Measurements from ENCODE around the gene TGFA.

TGFA gene

GRCh38 chr2:70508711-70509462, 44.7 kb downstream of the TGFA start:
- no peak for DNase-seq (ENCODE audit: low spot score)
- TF ChIP-seq CTCF (IDR thresholded peaks at IDR 0.05; ENCODE audit: extremely low read depth, missing control alignments), result no peak

- no peak for TF ChIP-seq CTCF (IDR thresholded peaks at IDR 0.05; ENCODE audit: extremely low read depth, missing control alignments)
- DNase-seq (ENCODE audit: low spot score), result no peak
Measured at GRCh38 chr2:70505613-70506391, 47.8 kb downstream of the TGFA start.

- DNase-seq (ENCODE audit: low spot score), result no peak
- TF ChIP-seq CTCF (IDR thresholded peaks at IDR 0.05; ENCODE audit: extremely low read depth, missing control alignments), result no peak
Measured at GRCh38 chr2:70504750-70505149, 48.9 kb downstream of the TGFA start.

- DNase-seq (ENCODE audit: low spot score), result no peak
- no peak for TF ChIP-seq CTCF (IDR thresholded peaks at IDR 0.05; ENCODE audit: extremely low read depth, missing control alignments)
Measured at GRCh38 chr2:70503896-70504295, 49.7 kb downstream of the TGFA start.

- DNase-seq (ENCODE audit: low spot score), result no peak
- TF ChIP-seq CTCF (IDR thresholded peaks at IDR 0.05; ENCODE audit: extremely low read depth, missing control alignments), result no peak
Measured at GRCh38 chr2:70501728-70502127, 51.9 kb downstream of the TGFA start.

- DNase-seq (ENCODE audit: low spot score), result no peak
- TF ChIP-seq CTCF (IDR thresholded peaks at IDR 0.05; ENCODE audit: extremely low read depth, missing control alignments), result no peak
Measured at GRCh38 chr2:70501215-70501614, 52.4 kb downstream of the TGFA start.

- DNase-seq (ENCODE audit: low spot score), result no peak
- TF ChIP-seq CTCF (IDR thresholded peaks at IDR 0.05; ENCODE audit: extremely low read depth, missing control alignments), result no peak
Measured at GRCh38 chr2:70499253-70499652, 54.4 kb downstream of the TGFA start.
